Erythroblast (primary cell): ENCODE data around the gene HLF.
A peak's percentile ranks its signal among the peaks of the same experiment; 100 is the strongest.

ENCODE experiments used
- DNase-seq, 2 experiments: peaks; one replicate each; lab custom pipeline; 2025; lab: John Stamatoyannopoulos, UW
- GATA1 ChIP-seq: IDR thresholded peaks from 2 replicates; pipeline ENCODE4 v1.6.1; 2011; ENCODE audit warnings: low read depth, mild to moderate bottlenecking, control low read depth, low read length, moderate library complexity
- POLR2A ChIP-seq: IDR thresholded peaks from 2 replicates; pipeline ENCODE4 v1.6.1; 2011; ENCODE audit warnings: mild to moderate bottlenecking, low read length

Gene HLF

GRCh38 chr17:55265311-55266021, 706 bp downstream of the HLF start:
- peak in 1 of 2 experiments; percentile 6 for DNase-seq
- TF ChIP-seq GATA1 = no peak
- no peak for TF ChIP-seq POLR2A

- TF ChIP-seq GATA1 (no peak), POLR2A (no peak)
Observed at GRCh38 chr17:55266051-55266957, 1.5 kb downstream of the HLF start.

GRCh38 chr17:55266958-55267688, 2.4 kb downstream of the HLF start:
- DNase-seq = no peak
- no peak for TF ChIP-seq GATA1

More at GRCh38 chr17:55266051-55266957, 1.5 kb downstream of the HLF start:
- peak in 1 of 2 experiments; percentile 4 for DNase-seq

- TF ChIP-seq GATA1 = no peak
- TF ChIP-seq POLR2A = no peak
- DNase-seq = no peak
Observed at GRCh38 chr17:55267777-55268648, 3.3 kb downstream of the HLF start.

GRCh38 chr17:55268649-55269480, 4.1 kb downstream of the HLF start:
- TF ChIP-seq GATA1 (no peak), POLR2A (no peak)
- DNase-seq = no peak

- TF ChIP-seq POLR2A (no peak), GATA1 (no peak)
Observed at GRCh38 chr17:55269894-55270293, 5.1 kb downstream of the HLF start.

GRCh38 chr17:55271223-55271571, 6.4 kb downstream of the HLF start:
- no peak for DNase-seq
- TF ChIP-seq GATA1 (no peak), POLR2A (no peak)

More at GRCh38 chr17:55269894-55270293, 5.1 kb downstream of the HLF start:
- DNase-seq = no peak

GRCh38 chr17:55271958-55272710, 7.4 kb downstream of the HLF start:
- no peak for DNase-seq
- no peak for TF ChIP-seq GATA1
- TF ChIP-seq POLR2A = no peak

- no peak for DNase-seq
Observed at GRCh38 chr17:55272711-55273578, 8.2 kb downstream of the HLF start.

GRCh38 chr17:55273579-55274354, 9.0 kb downstream of the HLF start:
- TF ChIP-seq GATA1 (no peak), POLR2A (no peak)
- DNase-seq = no peak

More at GRCh38 chr17:55272711-55273578, 8.2 kb downstream of the HLF start:
- no peak for TF ChIP-seq GATA1
- TF ChIP-seq POLR2A = no peak
